ENCODE measurements around the gene CXCL8. TPM values are rescaled to one million over a fixed set of nuclear protein-coding genes. Genes with fewer than 3 reads are reported as not detected.

The CXCL8 gene
- total and polyA plus RNA-seq, 2 of the 8 experiments (the other 6 are each of a cell fraction or from before 2014, with no cell fraction given), result not detected

DNA sequence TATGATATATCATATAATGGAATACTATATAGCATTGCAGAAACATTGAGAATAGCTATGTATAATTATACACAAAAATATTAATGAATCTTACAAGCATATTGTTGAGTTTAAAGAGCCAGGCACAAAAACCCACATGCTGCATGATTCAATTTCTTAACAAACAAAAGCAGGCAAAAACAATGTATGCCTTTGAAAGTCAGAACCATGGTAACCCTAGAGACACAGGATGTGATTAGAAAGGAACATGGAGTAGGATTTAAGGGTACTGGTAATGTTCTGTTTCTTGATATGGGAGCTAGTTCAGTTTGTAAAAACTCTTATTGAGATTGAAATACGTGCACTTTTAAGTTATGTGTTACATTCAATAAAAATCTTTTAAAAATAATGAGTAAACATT, 21.5 kb downstream of the CXCL8 start:
- Histone ChIP-seq H3K4me2 (ENCODE audit: insufficient read depth in 1 of 2, low read depth in 2 of 2, low read length in 2 of 2) (no peak overlapping the region), H4K5ac (ENCODE audit: insufficient read length, low read depth, low read length) (no peak overlapping the region), H2BK12ac (ENCODE audit: low read depth, low read length) (no peak overlapping the region), H3K9me3 (ENCODE audit: insufficient read depth in 2 of 2, low read depth in 1 of 2, low read length in 1 of 2) (no peaks in the 10 kb centered on the region), H2BK20ac (ENCODE audit: low read length) (no peak overlapping the region), H3K14ac (ENCODE audit: insufficient read length) (no peak overlapping the region), H3K56ac (replicated peaks; ENCODE audit: insufficient read length, low read depth, low read length) (no peak overlapping the region), H3K79me2 (ENCODE audit: control insufficient read depth in 1 of 2, insufficient read depth in 2 of 2, low read length in 2 of 2) (no peaks in the 10 kb centered on the region), H4K20me1 (replicated peaks in 1 of 2; ENCODE audit: control insufficient read depth in 1 of 2, insufficient read depth in 2 of 2, low read length in 2 of 2) (no peaks in the 10 kb centered on the region), H3K79me1 (ENCODE audit: low read depth, low read length) (no peaks in the 10 kb centered on the region), H3K4ac (replicated peaks; ENCODE audit: insufficient read length, low read depth, low read length) (no peak overlapping the region), H4K91ac (replicated peaks; ENCODE audit: insufficient read length, low read length) (no peak overlapping the region), H3K9ac (replicated peaks in 1 of 4; ENCODE audit: extremely low read depth in 1 of 4, low read depth in 3 of 4, low read length in 3 of 4) (no peak overlapping the region), H3K4me1 (replicated peaks in 1 of 4; ENCODE audit: control insufficient read depth in 3 of 4, insufficient read depth in 4 of 4, low read length in 3 of 4) (no peaks in the 10 kb centered on the region), H3K4me3 (ENCODE audit: extremely low read depth in 1 of 4, insufficient read depth in 2 of 4, low read depth in 3 of 4, low read length in 4 of 4) (no peak overlapping the region), H3K36me3 (ENCODE audit: control insufficient read depth in 2 of 4, insufficient read depth in 4 of 4, low read length in 3 of 4) (no peaks in the 10 kb centered on the region), H3K23me2 (ENCODE audit: low read depth, low read length) (no peaks in the 10 kb centered on the region), H2BK120ac (replicated peaks; ENCODE audit: low read depth, low read length) (no peak overlapping the region), H3K23ac (ENCODE audit: insufficient read length) (no peak overlapping the region), H2BK5ac (ENCODE audit: low read depth, low read length) (no peak overlapping the region), H3K27ac (ENCODE audit: low read depth, low read length) (no peak overlapping the region), H2AFZ (ENCODE audit: low read length) (no peak overlapping the region), H2AK5ac (ENCODE audit: low read depth, low read length) (no peak overlapping the region), H2BK15ac (ENCODE audit: low read length) (no peak overlapping the region), H4K8ac (ENCODE audit: extremely low read depth, insufficient read depth, low read length) (no peak overlapping the region), H3K18ac (ENCODE audit: extremely low read depth, low read length) (no peak overlapping the region), H3K27me3 (replicated peaks in 1 of 4; ENCODE audit: control insufficient read depth in 3 of 4, extremely low read depth in 1 of 4, insufficient read depth in 3 of 4, low read length in 3 of 4) (no peaks in the 10 kb centered on the region)
- CTCF ChIA-PET (ENCODE audit: partially characterized antibody), result no interaction called here
- 96% methylated on average over 1 of the region's 1 CpG; no CpG with 5 or more reads in 1 of the 2 experiments for WGBS, 2 experiments (ENCODE audit: extremely low coverage in 1 of 2, insufficient coverage in 1 of 2, insufficient read length in 1 of 2, insufficient replicate concordance in 2 of 2, low coverage in 1 of 2, low lambda C conversion rate in 2 of 2, missing lambda C conversion rate in 1 of 2)
- POLR2A ChIA-PET (ENCODE audit: partially characterized antibody), result no interaction called here
- DNase-seq (ENCODE audit: low read depth in 1 of 2, low spot score in 2 of 2) (no peak), FAIRE-seq (no peak)
- TF ChIP-seq, protein P1, sequence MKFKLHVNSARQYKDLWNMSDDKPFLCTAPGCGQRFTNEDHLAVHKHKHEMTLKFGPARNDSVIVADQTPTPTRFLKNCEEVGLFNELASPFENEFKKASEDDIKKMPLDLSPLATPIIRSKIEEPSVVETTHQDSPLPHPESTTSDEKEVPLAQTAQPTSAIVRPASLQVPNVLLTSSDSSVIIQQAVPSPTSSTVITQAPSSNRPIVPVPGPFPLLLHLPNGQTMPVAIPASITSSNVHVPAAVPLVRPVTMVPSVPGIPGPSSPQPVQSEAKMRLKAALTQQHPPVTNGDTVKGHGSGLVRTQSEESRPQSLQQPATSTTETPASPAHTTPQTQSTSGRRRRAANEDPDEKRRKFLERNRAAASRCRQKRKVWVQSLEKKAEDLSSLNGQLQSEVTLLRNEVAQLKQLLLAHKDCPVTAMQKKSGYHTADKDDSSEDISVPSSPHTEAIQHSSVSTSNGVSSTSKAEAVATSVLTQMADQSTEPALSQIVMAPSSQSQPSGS (IDR thresholded peaks at IDR 0.05; ENCODE audit: low read length), result no peak
- no peak for TF ChIP-seq SIRT6 (IDR thresholded peaks at IDR 0.05; ENCODE audit: low read length)
- TF ChIP-seq FOSL1 (IDR thresholded peaks at IDR 0.05; ENCODE audit: insufficient read depth, low read depth, low read length), result no peak
- no peak for TF ChIP-seq YY1 (IDR thresholded peaks at IDR 0.05; ENCODE audit: low read depth, low read length)
- TF ChIP-seq, protein P2, sequence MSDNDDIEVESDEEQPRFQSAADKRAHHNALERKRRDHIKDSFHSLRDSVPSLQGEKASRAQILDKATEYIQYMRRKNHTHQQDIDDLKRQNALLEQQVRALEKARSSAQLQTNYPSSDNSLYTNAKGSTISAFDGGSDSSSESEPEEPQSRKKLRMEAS (IDR thresholded peaks at IDR 0.05), result no peak
- TF ChIP-seq SP4 (IDR thresholded peaks at IDR 0.05; ENCODE audit: low read length), result no peak
- no peak for TF ChIP-seq TBP (IDR thresholded peaks at IDR 0.05; ENCODE audit: low read depth, low read length)
- TF ChIP-seq TEAD4 (IDR thresholded peaks at IDR 0.05; ENCODE audit: low read depth, low read length), result no peak

Measured in H1 (cell line).